Endothelial cell of umbilical vein (primary cell): ENCODE data around the gene TSR3.

Experiments
- CTCF ChIP-seq, 2 donors: IDR thresholded peaks; 1 replicate in 1 of 2; 2 replicates in 1 of 2; pipeline ENCODE4 v1.5.1; 2011; ENCODE audit warnings: low read length in 2 of 2, mild to moderate bottlenecking in 2 of 2, moderate library complexity in 2 of 2, control low read depth in 1 of 2, inconsistent platforms in 1 of 2, low read depth in 1 of 2; ENCODE audit not compliant: insufficient read depth in 1 of 2; ENCODE audit errors: extremely low read depth in 1 of 2
- EZH2 ChIP-seq: IDR thresholded peaks from 2 replicates; pipeline ENCODE4 v1.6.1; 2012; ENCODE audit warnings: borderline replicate concordance, low read depth, mild to moderate bottlenecking, moderate library complexity, low read length, inconsistent platforms; ENCODE audit not compliant: severe bottlenecking
- MAX ChIP-seq: IDR thresholded peaks from 2 replicates; pipeline ENCODE4 v1.6.1; 2011; ENCODE audit not compliant: insufficient read depth, insufficient read length
- POLR2A ChIP-seq: IDR thresholded peaks from 2 replicates; pipeline ENCODE4 v1.6.1; 2012; ENCODE audit warnings: low read depth, mild to moderate bottlenecking, control low read depth, low read length
- POLR2AphosphoS5 ChIP-seq: IDR thresholded peaks from 2 replicates; pipeline ENCODE4 v1.6.1; 2012; ENCODE audit warnings: low read depth, mild to moderate bottlenecking, control low read depth, low read length, moderate library complexity; ENCODE audit not compliant: insufficient read depth

- TF ChIP-seq CTCF (IDR thresholded peaks at IDR 0.05; ENCODE audit: extremely low read depth in 1 of 2, insufficient read depth in 1 of 2, low read depth in 1 of 2, low read length in 2 of 2) (no peak), EZH2 (no peak), POLR2A (no peak), POLR2AphosphoS5 (no peak), MAX (no peak)
These were observed 37.1 kb downstream of the TSR3 start for GRCh38 chr16:1314399-1315068.
